SK-N-SH (cell line): ENCODE results near the gene PRG3.

Experiments
- CTCF ChIP-seq: fragments of 200-600 bp; sonication (generic); IDR thresholded peaks from 2 replicates; pipeline ENCODE4 v1.6.1; 2017; ENCODE audit warnings: antibody characterized with exemption, mild to moderate bottlenecking, moderate library complexity
- EP300 ChIP-seq, 2 experiments: IDR thresholded peaks; 2 replicates each; pipeline versions ENCODE4 v1.4.0 to v1.6.1; 2012; ENCODE audit warnings: borderline replicate concordance in 1 of 2, low read depth in 1 of 2, low read length in 1 of 2
- EZH2phosphoT487 ChIP-seq: fragments of 200-600 bp; sonication (generic); IDR thresholded peaks from 2 replicates; pipeline ENCODE4 v1.6.1; 2017; ENCODE audit warnings: low read depth, mixed run types, mild to moderate bottlenecking, antibody characterized with exemption, moderate library complexity, borderline replicate concordance
- FOXJ3 ChIP-seq: sonication (generic); formaldehyde crosslinking; IDR thresholded peaks from 2 replicates; pipeline ENCODE4 v1.5.1; 2020; ENCODE audit warnings: mild to moderate bottlenecking, missing genetic modification reagents
- FOXM1 ChIP-seq: IDR thresholded peaks from 2 replicates; pipeline ENCODE4 v1.4.0; 2012; ENCODE audit warnings: low read depth, mild to moderate bottlenecking
- NFIC ChIP-seq: IDR thresholded peaks from 2 replicates; pipeline ENCODE4 v1.4.0; 2012; ENCODE audit warnings: borderline replicate concordance
- POLR2AphosphoS5 ChIP-seq: IDR thresholded peaks from 2 replicates; pipeline ENCODE4 v1.6.1; 2012; ENCODE audit warnings: low read depth, low read length
- RCOR1 ChIP-seq: fragments of 150-350 bp; IDR thresholded peaks from 2 replicates; pipeline ENCODE4 v1.6.1; 2017; ENCODE audit warnings: antibody characterized with exemption, low read length
- REST ChIP-seq: IDR thresholded peaks from 2 replicates; pipeline ENCODE4 v1.6.1; 2012; ENCODE audit warnings: mild to moderate bottlenecking, low read depth, low read length, moderate library complexity
- RFX5 ChIP-seq: IDR thresholded peaks from 2 replicates; pipeline ENCODE4 v1.6.1; 2012; ENCODE audit warnings: mild to moderate bottlenecking, improper control_type of control experiment, low read length
- TEAD4 ChIP-seq: IDR thresholded peaks from 2 replicates; pipeline ENCODE4 v1.4.0; 2012; ENCODE audit warnings: mild to moderate bottlenecking, borderline replicate concordance; ENCODE audit not compliant: insufficient read depth
- USF2 ChIP-seq: fragments of 150-350 bp; IDR thresholded peaks from 2 replicates; pipeline ENCODE4 v1.6.1; 2017; ENCODE audit warnings: antibody characterized with exemption, low read length, low read depth, borderline replicate concordance
- YY1 ChIP-seq: IDR thresholded peaks from 2 replicates; pipeline ENCODE4 v1.4.0; 2012; ENCODE audit warnings: low read depth, mild to moderate bottlenecking
- TF ChIP-seq, protein P1 (sequence below): IDR thresholded peaks from 2 replicates; pipeline ENCODE4 v1.4.0; 2012; ENCODE audit warnings: low read depth, borderline replicate concordance

- TF ChIP-seq RFX5 (no peak), CTCF (peak; percentile 83), NFIC (peak; percentile 42; the same call in 1 of the 2 replicates), EP300 (IDR thresholded peaks at IDR 0.05; ENCODE audit: borderline replicate concordance in 1 of 2, low read depth in 1 of 2, low read length in 1 of 2) (no peak), REST (no peak), TEAD4 (no peak), EZH2phosphoT487 (no peak), FOXM1 (no peak), USF2 (no peak), POLR2AphosphoS5 (no peak), RCOR1 (no peak), FOXJ3 (CRISPR knock-in tag) (no peak), YY1 (no peak)
- TF ChIP-seq, protein P1, sequence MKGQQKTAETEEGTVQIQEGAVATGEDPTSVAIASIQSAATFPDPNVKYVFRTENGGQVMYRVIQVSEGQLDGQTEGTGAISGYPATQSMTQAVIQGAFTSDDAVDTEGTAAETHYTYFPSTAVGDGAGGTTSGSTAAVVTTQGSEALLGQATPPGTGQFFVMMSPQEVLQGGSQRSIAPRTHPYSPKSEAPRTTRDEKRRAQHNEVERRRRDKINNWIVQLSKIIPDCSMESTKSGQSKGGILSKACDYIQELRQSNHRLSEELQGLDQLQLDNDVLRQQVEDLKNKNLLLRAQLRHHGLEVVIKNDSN = no peak
Measured at GRCh38 chr11:57349491-57350274, 31.3 kb downstream of the PRG3 start.
